Caco-2 (cell line): ENCODE measurements around the gene AK5. TPM values are rescaled to one million over a fixed set of nuclear protein-coding genes. Genes with fewer than 3 reads are reported as not detected.

ENCODE experiments used
- BruUV-seq: library from RNA; stranded (reverse); fragments of 400-500 nt; replicated peaks from 2 replicates; lab custom pipeline; 2021; lab: Mats Ljungman, UMichigan
- CTCF ChIA-PET: fragments of 300-600 bp; sonication (Branson Sonifier 250); formaldehyde crosslinking; loops from one replicate; lab custom pipeline; 2022; ENCODE audit warnings: antibody characterized with exemption; lab: Charles Lee
- POLR2A ChIA-PET: fragments of 300-600 bp; sonication (Branson Sonifier 250); formaldehyde crosslinking; loops from one replicate; lab custom pipeline; 2022; ENCODE audit warnings: antibody characterized with exemption; lab: Charles Lee
- DNase-seq, 2 experiments: peaks; one replicate each; pipeline versions ENCODE4 v3.0.0 to v3.0.0-alpha.2; 2020 to 2022
- H3K27me3 ChIP-seq: replicated peaks from 2 replicates; pipeline ENCODE4 v1.6.0; 2011; ENCODE audit warnings: low read length; ENCODE audit not compliant: control insufficient read depth, insufficient read depth
- H3K36me3 ChIP-seq: 2 replicates; pipeline ENCODE4 v1.5.1; 2011; ENCODE audit warnings: low read length; ENCODE audit not compliant: control insufficient read depth, insufficient read depth
- H3K4me1 ChIP-seq: fragments of 250-450 bp; sonication (Bioruptor Pico); 2 replicates; pipeline ENCODE4 v1.5.1; 2020; ENCODE audit warnings: mild to moderate bottlenecking
- H3K4me3 ChIP-seq: 2 replicates; pipeline ENCODE4 v1.5.1; 2011; ENCODE audit warnings: low read depth, mild to moderate bottlenecking, control low read depth, low read length
- H3K9me3 ChIP-seq: fragments of 250-450 bp; sonication (Bioruptor Pico); 2 replicates; pipeline ENCODE4 v1.5.1; 2020; ENCODE audit warnings: mild to moderate bottlenecking, moderate library complexity
- H3K27ac Mint-ChIP-seq: one replicate; pipeline ENCODE4 v1.8.0; 2022; ENCODE audit warnings: mixed read lengths; ENCODE audit not compliant: unreplicated experiment
- H3K27me3 Mint-ChIP-seq: one replicate; pipeline ENCODE4 v1.8.0; 2022; ENCODE audit warnings: mixed read lengths; ENCODE audit not compliant: insufficient read depth, unreplicated experiment
- H3K36me3 Mint-ChIP-seq: one replicate; pipeline ENCODE4 v1.8.0; 2022; ENCODE audit warnings: mild to moderate bottlenecking, mixed read lengths; ENCODE audit not compliant: insufficient read depth, unreplicated experiment
- H3K4me1 Mint-ChIP-seq: one replicate; pipeline ENCODE4 v1.8.0; 2022; ENCODE audit warnings: low read depth, mixed read lengths; ENCODE audit not compliant: unreplicated experiment
- H3K4me3 Mint-ChIP-seq: one replicate; pipeline ENCODE4 v1.8.0; 2022; ENCODE audit warnings: mild to moderate bottlenecking, moderate library complexity, mixed read lengths; ENCODE audit not compliant: unreplicated experiment
- H3K9me3 Mint-ChIP-seq: one replicate; pipeline ENCODE4 v1.8.0; 2022; ENCODE audit warnings: mixed read lengths; ENCODE audit not compliant: unreplicated experiment
- CTCF ChIP-seq, 2 experiments: fragments of 200-600 bp in 1 of 2; IDR thresholded peaks; 1 replicate in 1 of 2; 2 replicates in 1 of 2; pipeline versions ENCODE4 v1.5.1 to v1.8.0; 2011 to 2022; ENCODE audit warnings: antibody characterized with exemption in 1 of 2, control low read depth in 1 of 2, inconsistent platforms in 1 of 2, low read depth in 1 of 2, low read length in 1 of 2, mild to moderate bottlenecking in 1 of 2, moderate library complexity in 1 of 2; ENCODE audit not compliant: insufficient read depth in 1 of 2, severe bottlenecking in 1 of 2, unreplicated experiment in 1 of 2
- intact Hi-C: fragments of 100-400 bp; cut with micrococcal nuclease; formaldehyde crosslinking; loops from one replicate; pipeline ENCODE4 v1.10.0; 2022; ENCODE audit not compliant: unreplicated experiment
- total RNA-seq: library from RNA; stranded (reverse); gene quantifications from 2 replicates; pipeline ENCODE4 v1.2.3, GENCODE V29; 2022

The AK5 gene
- total RNA-seq, 1 experiment from 2014 or later, result not detected

DNA sequence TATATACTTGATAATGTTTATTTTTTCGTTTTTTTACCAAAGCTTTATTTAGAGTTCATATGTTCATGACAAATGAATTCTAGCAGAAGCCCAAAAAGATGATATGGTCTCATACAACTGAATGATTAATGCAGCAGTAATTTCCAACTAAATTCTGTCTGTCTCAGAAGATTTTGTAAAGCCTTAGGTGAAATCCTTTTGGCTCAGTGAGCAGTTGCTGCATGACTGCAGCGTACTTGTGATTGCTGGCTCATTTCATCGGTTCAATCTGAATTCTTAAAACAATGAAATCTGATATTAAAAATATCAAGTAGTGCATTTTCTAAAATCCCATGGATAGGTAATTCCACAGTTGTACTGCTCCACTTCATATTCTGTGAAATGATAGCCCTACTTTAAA lies 73.2 kb downstream of the AK5 start:
- Mint-ChIP-seq H3K27me3 (no peaks in the 10 kb centered on the region), H3K4me1 (no peaks in the 10 kb centered on the region), H3K4me3 (no peak overlapping the region), H3K9me3 (no peaks in the 10 kb centered on the region), H3K27ac (no peak overlapping the region), H3K36me3 (no peaks in the 10 kb centered on the region)
- CTCF ChIA-PET, result no interaction called here
- no peaks in the 10 kb centered on the region for H3K9me3 ChIP-seq
- POLR2A ChIA-PET, result no interaction called here
- DNase-seq, result no peak
- H3K4me3 ChIP-seq, result no peak overlapping the region
- intact Hi-C loops, result no loop called here
- H3K36me3 ChIP-seq, result no peaks in the 10 kb centered on the region
- H3K4me1 ChIP-seq, result no peaks in the 10 kb centered on the region
- BruUV-seq, result no TSS peak
- no peaks in the 10 kb centered on the region for H3K27me3 ChIP-seq
- no peak for TF ChIP-seq CTCF (IDR thresholded peaks at IDR 0.05; ENCODE audit: insufficient read depth in 1 of 2, low read depth in 1 of 2, low read length in 1 of 2, severe bottlenecking in 1 of 2, unreplicated experiment in 1 of 2)

GRCh38 chr1:77356136-77356535 lies 74.3 kb downstream of the AK5 start:
- H3K36me3 Mint-ChIP-seq, result no peaks in the 10 kb centered on the region
- H3K36me3 ChIP-seq, result no peaks in the 10 kb centered on the region
- POLR2A ChIA-PET, result no interaction called here
- H3K27ac Mint-ChIP-seq, result no peak overlapping the region
- no peaks in the 10 kb centered on the region for H3K9me3 Mint-ChIP-seq
- DNase-seq, result no peak
- intact Hi-C loops, result no loop called here
- no peak overlapping the region for H3K4me3 Mint-ChIP-seq
- H3K9me3 ChIP-seq, result no peaks in the 10 kb centered on the region
- no peaks in the 10 kb centered on the region for H3K4me1 ChIP-seq
- BruUV-seq, result no TSS peak
- CTCF ChIA-PET, result no interaction called here
- no peaks in the 10 kb centered on the region for H3K27me3 Mint-ChIP-seq
- H3K4me1 Mint-ChIP-seq, result no peaks in the 10 kb centered on the region
- TF ChIP-seq CTCF (IDR thresholded peaks at IDR 0.05; ENCODE audit: insufficient read depth in 1 of 2, low read depth in 1 of 2, low read length in 1 of 2, severe bottlenecking in 1 of 2, unreplicated experiment in 1 of 2), result no peak
- no peak overlapping the region for H3K4me3 ChIP-seq
- no peaks in the 10 kb centered on the region for H3K27me3 ChIP-seq

DNA sequence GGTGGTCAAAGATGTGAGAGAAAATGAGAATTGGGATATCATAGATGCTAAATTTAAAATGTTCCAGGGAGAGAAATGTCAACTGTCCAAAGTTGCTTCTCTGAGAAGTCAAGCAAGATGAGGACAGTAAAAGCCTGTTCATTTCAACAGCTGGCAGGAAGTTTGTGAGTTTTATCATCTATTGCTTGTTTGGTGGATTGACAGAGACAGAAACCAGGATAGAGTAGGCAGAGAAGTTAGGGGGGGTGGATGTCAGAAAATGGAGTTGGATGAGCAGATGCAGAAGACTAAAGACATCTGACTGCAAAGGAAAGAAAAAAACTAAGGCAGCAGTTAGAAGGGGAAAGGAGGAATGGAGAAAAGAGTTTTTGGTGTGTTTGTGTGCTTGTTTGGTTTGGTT lies 78.4 kb downstream of the AK5 start:
- intact Hi-C loops, result no loop called here
- no peak for DNase-seq
- TF ChIP-seq CTCF (IDR thresholded peaks at IDR 0.05; ENCODE audit: insufficient read depth in 1 of 2, low read depth in 1 of 2, low read length in 1 of 2, severe bottlenecking in 1 of 2, unreplicated experiment in 1 of 2), result no peak
- Histone ChIP-seq H3K36me3 (no peaks in the 10 kb centered on the region), H3K4me3 (no peak overlapping the region), H3K27me3 (no peaks in the 10 kb centered on the region), H3K4me1 (no peaks in the 10 kb centered on the region), H3K9me3 (no peaks in the 10 kb centered on the region)
- no peak overlapping the region for H3K4me3 Mint-ChIP-seq
- H3K27ac Mint-ChIP-seq, result no peak overlapping the region
- ChIA-PET POLR2A (no interaction called here), CTCF (no interaction called here)
- H3K27me3 Mint-ChIP-seq, result no peaks in the 10 kb centered on the region
- H3K4me1 Mint-ChIP-seq, result no peaks in the 10 kb centered on the region
- H3K9me3 Mint-ChIP-seq, result no peaks in the 10 kb centered on the region
- no TSS peak for BruUV-seq
- H3K36me3 Mint-ChIP-seq, result no peaks in the 10 kb centered on the region
